Activated naive CD4-positive, alpha-beta T cell (primary cell): ENCODE data around the gene RBPJ.
"Not testable (repeated sequence)": the region's sequence is repeated elsewhere in the genome, so short reads cannot be mapped to it uniquely, and the experiment has no call there.

Source experiments
- DNase-seq, 4 experiments: peaks; one replicate each; lab custom pipeline; 2025; lab: John Stamatoyannopoulos, UW

RBPJ gene

GRCh38 chr4:26342328-26343037, 21.7 kb downstream of the RBPJ start:
- no peak for DNase-seq

GRCh38 chr4:26343038-26343398, 22.2 kb downstream of the RBPJ start:
- DNase-seq, result no peak

GRCh38 chr4:26344901-26345564, 24.2 kb downstream of the RBPJ start:
- no peak for DNase-seq

GRCh38 chr4:26345565-26345938, 24.7 kb downstream of the RBPJ start:
- no peak for DNase-seq

GRCh38 chr4:26346203-26346620, 25.4 kb downstream of the RBPJ start:
- no peak for DNase-seq

- DNase-seq, result no peak
Observed at GRCh38 chr4:26349496-26349895, 28.7 kb downstream of the RBPJ start.

GRCh38 chr4:26351685-26352084, 30.9 kb downstream of the RBPJ start:
- DNase-seq, result no peak

- no peak for DNase-seq
Observed at GRCh38 chr4:26354491-26354890, 33.7 kb downstream of the RBPJ start.

GRCh38 chr4:26355392-26356052, 34.7 kb downstream of the RBPJ start:
- DNase-seq, result no peak

GRCh38 chr4:26356081-26356501, 35.3 kb downstream of the RBPJ start:
- DNase-seq, result no peak

- not testable (repeated sequence) for DNase-seq
Observed at GRCh38 chr4:26359521-26359920, 38.7 kb downstream of the RBPJ start.

- no peak for DNase-seq
Observed at GRCh38 chr4:26360273-26360672, 39.5 kb downstream of the RBPJ start.

- no peak for DNase-seq
Observed at GRCh38 chr4:26360864-26361263, 40.0 kb downstream of the RBPJ start.

GRCh38 chr4:26361297-26361696, 40.5 kb downstream of the RBPJ start:
- DNase-seq, result no peak

GRCh38 chr4:26362745-26363439, 42.1 kb downstream of the RBPJ start:
- no peak for DNase-seq

- DNase-seq, result no peak
Observed at GRCh38 chr4:26365537-26366150, 44.8 kb downstream of the RBPJ start.

- no peak for DNase-seq
Observed at GRCh38 chr4:26367811-26368210, 47.0 kb downstream of the RBPJ start.

GRCh38 chr4:26368685-26369084, 47.9 kb downstream of the RBPJ start:
- no peak for DNase-seq

GRCh38 chr4:26369132-26369531, 48.3 kb downstream of the RBPJ start:
- DNase-seq, result no peak

- DNase-seq, result no peak
Observed at GRCh38 chr4:26369581-26369980, 48.8 kb downstream of the RBPJ start.

- no peak for DNase-seq
Observed at GRCh38 chr4:26372076-26372475, 51.3 kb downstream of the RBPJ start.

- DNase-seq, result no peak
Observed at GRCh38 chr4:26372525-26373172, 51.8 kb downstream of the RBPJ start.
